Measurements from ENCODE around the gene IL33. TPM values are rescaled to one million over a fixed set of nuclear protein-coding genes. Genes with fewer than 3 reads are reported as not detected.
A peak's percentile ranks its signal among the peaks of the same experiment; 100 is the strongest.

IL33 gene
- total RNA-seq, 1 experiment from 2014 or later: 2.7 TPM

- intact Hi-C loops (cut with micrococcal nuclease): no loop called here
- H3K79me2 ChIP-seq (ENCODE audit: low read length): no peaks in the 10 kb centered on the region
- H3K4me3 ChIP-seq (ENCODE audit: low read length): no peak overlapping the region
- no peaks in the 10 kb centered on the region for H3K9me3 ChIP-seq (ENCODE audit: low read length)
- peak; percentile 32 for DNase-seq
- H4K20me1 ChIP-seq (ENCODE audit: low read length): no peaks in the 10 kb centered on the region
- no peak overlapping the region for H2AFZ ChIP-seq (ENCODE audit: low read length)
- no peaks in the 10 kb centered on the region for H3K36me3 ChIP-seq (ENCODE audit: low read depth, low read length)
- POLR2A ChIA-PET (ENCODE audit: unreplicated experiment): no interaction called here
- no peak overlapping the region for H3K27ac ChIP-seq (ENCODE audit: low read length)
- no peak overlapping the region for H3K9ac ChIP-seq (ENCODE audit: low read length)
- no peak overlapping the region for H3K4me2 ChIP-seq (ENCODE audit: low read length)
- no peaks in the 10 kb centered on the region for H3F3A ChIP-seq (ENCODE audit: low read length, unreplicated experiment)
- H3K9me2 ChIP-seq (replicated peaks; ENCODE audit: low read length): no peaks in the 10 kb centered on the region
- peaks cover 7% of the 10 kb centered on the region for H3K4me1 ChIP-seq (ENCODE audit: insufficient read depth, low read length)
- peak; percentile 18; the same call in 1 of the 2 replicates for ATAC-seq
- no peaks in the 10 kb centered on the region for H3K27me3 ChIP-seq (ENCODE audit: low read length)
- CTCF ChIA-PET: no interaction called here
- no TSS peak for BruUV-seq (replicated peaks)
- TF ChIP-seq CTCF (conservative IDR thresholded peaks at IDR 0.05; ENCODE audit: low read depth, low read length): no peak
- TF ChIP-seq EZH2phosphoT487 (IDR thresholded peaks at IDR 0.05; ENCODE audit: borderline replicate concordance, low read length): no peak
- no peak for TF ChIP-seq EZH2 (IDR thresholded peaks at IDR 0.05; ENCODE audit: low read length, unreplicated experiment)
Observed at GRCh38 chr9:6272229-6272598, 56.6 kb downstream of the IL33 start.

GRCh38 chr9:6277417-6277816 lies 61.8 kb downstream of the IL33 start:
- no peak for DNase-seq
- intact Hi-C loops (cut with micrococcal nuclease): no loop called here
- Histone ChIP-seq H3F3A (ENCODE audit: low read length, unreplicated experiment) (no peaks in the 10 kb centered on the region), H3K4me1 (ENCODE audit: insufficient read depth, low read length) (peaks cover 2% of the 10 kb centered on the region; the same call in 1 of the 2 replicates), H3K9me3 (ENCODE audit: low read length) (no peaks in the 10 kb centered on the region), H3K27ac (ENCODE audit: low read length) (no peak overlapping the region), H3K9me2 (replicated peaks; ENCODE audit: low read length) (no peaks in the 10 kb centered on the region), H3K79me2 (ENCODE audit: low read length) (no peaks in the 10 kb centered on the region), H3K4me3 (ENCODE audit: low read length) (no peak overlapping the region), H4K20me1 (ENCODE audit: low read length) (no peaks in the 10 kb centered on the region), H3K27me3 (ENCODE audit: low read length) (no peaks in the 10 kb centered on the region), H3K9ac (ENCODE audit: low read length) (no peak overlapping the region), H2AFZ (ENCODE audit: low read length) (no peak overlapping the region), H3K4me2 (ENCODE audit: low read length) (no peak overlapping the region), H3K36me3 (ENCODE audit: low read depth, low read length) (no peaks in the 10 kb centered on the region)
- no TSS peak for BruUV-seq (replicated peaks)
- CTCF ChIA-PET: no interaction called here
- no peak for ATAC-seq
- TF ChIP-seq CTCF (conservative IDR thresholded peaks at IDR 0.05; ENCODE audit: low read depth, low read length) (no peak), EZH2 (IDR thresholded peaks at IDR 0.05; ENCODE audit: low read length, unreplicated experiment) (no peak)
- POLR2A ChIA-PET (ENCODE audit: unreplicated experiment): no interaction called here

GRCh38 chr9:6301858-6302257 lies 86.3 kb downstream of the IL33 start:
- Histone ChIP-seq H3K79me2 (ENCODE audit: low read length) (no peaks in the 10 kb centered on the region), H3K4me2 (ENCODE audit: low read length) (peak overlapping the region; percentile 53; the same call in 1 of the 2 replicates), H2AFZ (ENCODE audit: low read length) (peak overlapping the region; percentile 33), H3K4me1 (ENCODE audit: insufficient read depth, low read length) (peaks cover 19% of the 10 kb centered on the region), H3K4me3 (ENCODE audit: low read length) (no peak overlapping the region), H4K20me1 (ENCODE audit: low read length) (no peaks in the 10 kb centered on the region), H3K9ac (ENCODE audit: low read length) (peak overlapping the region; percentile 20; the same call in 1 of the 2 replicates), H3K9me2 (replicated peaks; ENCODE audit: low read length) (no peaks in the 10 kb centered on the region), H3K9me3 (ENCODE audit: low read length) (no peaks in the 10 kb centered on the region), H3K27ac (ENCODE audit: low read length) (peak overlapping the region; percentile 78), H3F3A (ENCODE audit: low read length, unreplicated experiment) (no peaks in the 10 kb centered on the region), H3K27me3 (ENCODE audit: low read length) (no peaks in the 10 kb centered on the region), H3K36me3 (ENCODE audit: low read depth, low read length) (no peaks in the 10 kb centered on the region)
- no peak for DNase-seq
- CTCF ChIA-PET: no interaction called here
- ATAC-seq: no peak
- TF ChIP-seq EZH2 (IDR thresholded peaks at IDR 0.05; ENCODE audit: low read length, unreplicated experiment) (no peak), EZH2phosphoT487 (IDR thresholded peaks at IDR 0.05; ENCODE audit: borderline replicate concordance, low read length) (no peak), CTCF (conservative IDR thresholded peaks at IDR 0.05; ENCODE audit: low read depth, low read length) (no peak)
- BruUV-seq (replicated peaks): no TSS peak
- intact Hi-C loops (cut with micrococcal nuclease): loop anchor here (1.0 kb wide), 2 partner anchors 104 to 247 kb away; no protein-coding TSS in a partner anchor
- POLR2A ChIA-PET (ENCODE audit: unreplicated experiment): no interaction called here
